Spleen (tissue), 11 donors: ENCODE data around the gene KCNC3. TPM values are rescaled to one million over a fixed set of nuclear protein-coding genes. Genes with fewer than 3 reads are reported as not detected.

Experiments used
- DNase-seq: peaks from one replicate; pipeline ENCODE4 v3.0.0-alpha.2; 2020
- H3K27ac ChIP-seq, 8 donors: fragments of 200-600 bp; sonication (generic) in 7 of 8; 1 replicate in 4 of 8; 2 replicates in 4 of 8; pipeline versions ENCODE4 v1.5.0 to v1.8.0; 2016 to 2021; ENCODE audit warnings: inconsistent platforms in 4 of 8, mild to moderate bottlenecking in 4 of 8, moderate library complexity in 1 of 8
- H3K27me3 ChIP-seq, 7 donors: fragments of 200-600 bp; sonication (generic) in 6 of 7; replicated peaks in 1 of 7; 1 replicate in 4 of 7; 2 replicates in 3 of 7; pipeline versions ENCODE4 v1.5.0 to v1.8.0; 2016 to 2021; ENCODE audit warnings: inconsistent platforms in 3 of 7, mild to moderate bottlenecking in 1 of 7
- H3K36me3 ChIP-seq, 6 donors: fragments of 200-600 bp; sonication (generic) in 5 of 6; 1 replicate in 4 of 6; 2 replicates in 2 of 6; pipeline versions ENCODE4 v1.5.0 to v1.8.0; 2016 to 2021; ENCODE audit warnings: inconsistent platforms in 2 of 6
- H3K4me1 ChIP-seq, 6 donors: fragments of 200-600 bp; sonication (generic) in 5 of 6; 1 replicate in 3 of 6; 2 replicates in 3 of 6; pipeline versions ENCODE4 v1.5.0 to v1.8.0; 2016 to 2021; ENCODE audit warnings: inconsistent platforms in 3 of 6
- H3K4me3 ChIP-seq, 8 donors: fragments of 200-600 bp; sonication (generic) in 7 of 8; 1 replicate in 4 of 8; 2 replicates in 4 of 8; pipeline versions ENCODE4 v1.5.0 to v1.8.0; 2016 to 2021; ENCODE audit warnings: inconsistent platforms in 4 of 8, mild to moderate bottlenecking in 4 of 8, moderate library complexity in 2 of 8
- H3K9me3 ChIP-seq, 8 donors: fragments of 200-600 bp; sonication (generic) in 7 of 8; 1 replicate in 4 of 8; 2 replicates in 4 of 8; pipeline versions ENCODE4 v1.5.0 to v1.8.0; 2016 to 2021; ENCODE audit warnings: inconsistent platforms in 4 of 8
- CTCF ChIP-seq, 11 experiments: fragments of 200-600 bp in 7 of 11; fragments of 450-650 bp in 4 of 11; sonication (generic) in 4 of 11; IDR thresholded peaks in 8 of 11; conservative IDR thresholded peaks in 3 of 11; 1 replicate in 7 of 11; 2 replicates in 4 of 11; pipeline versions ENCODE4 v1.4.0 to v1.8.0; 2016 to 2021; ENCODE audit warnings: antibody characterized with exemption in 11 of 11, inconsistent platforms in 4 of 11, mild to moderate bottlenecking in 1 of 11
- POLR2A ChIP-seq, 3 donors: fragments of 450-650 bp; IDR thresholded peaks; one replicate each; pipeline ENCODE4 v1.5.1; 2017; ENCODE audit warnings: antibody characterized with exemption in 3 of 3, mild to moderate bottlenecking in 1 of 3
- POLR2AphosphoS5 ChIP-seq, 3 donors: sonication (generic); formaldehyde crosslinking; IDR thresholded peaks; one replicate each; pipeline ENCODE4 v1.5.1; 2017; ENCODE audit warnings: antibody characterized with exemption in 3 of 3
- WGBS, 5 donors: extraction: QIAGEN DNeasy Blood & Tissue Kit in 3 of 5; methylation state at CpG; one replicate each; pipeline versions ENCODE4 v1.1.5 to v1.1.7; 2013 to 2018; 5-methylcytosine and 5-hydroxymethylcytosine counted together
- intact Hi-C: fragments of 100-400 bp; cut with DNase I; formaldehyde crosslinking; loops from one replicate; pipeline ENCODE4 v1.15.0; 2023; ENCODE audit warnings: low total_unique reads
- polyA plus RNA-seq, 3 donors: library from polyadenylated mRNA; stranded (reverse); fragments of 200-250 nt; gene quantifications; one replicate each; pipeline ENCODE4 v1.2.1, GENCODE V29; 2013
- total RNA-seq, 7 donors: library from RNA; depleted of rRNA in 3 of 7; stranded (reverse); fragments of >200 nt in 3 of 7; fragmentation: NEBNext Ultra II Directional in 4 of 7; extraction: Animal tissue kit (Norgen Biotek cat#: 25700) in 4 of 7; gene quantifications; one replicate each; pipeline versions ENCODE4 v1.1.0 to v1.2.1, GENCODE V29; 2016 to 2021
- donor health status: healthy with polysubstance abuse.
- donor health status: DM: no; HTN: no; CAD: no; lungs with moderate emphysema.
- donor health status: DM: no; HTN: no; CAD: no.
- donor health status: Bipolar disorder and iron deficiency.
- donor health status: healthy.
- donor health status: DM: no; HTN: no; CAD: no.
- donor health status: DM: yes; HTN: yes; CAD: no.

Gene KCNC3
- total and polyA plus RNA-seq, 10 donors: 0.72 to 20.8 (median 5.2) TPM

GRCh38 chr19:50315773-50316448 lies 13.3 kb downstream of the KCNC3 start:
- H3K4me1 ChIP-seq: peaks cover 0 to 32% (median 4%) of the 10 kb centered on the region in 6 donors
- H3K9me3 ChIP-seq: no peaks in the 10 kb centered on the region
- H3K36me3 ChIP-seq: no peaks in the 10 kb centered on the region
- DNase-seq: no peak
- TF ChIP-seq POLR2A (IDR thresholded peaks at IDR 0.05): no peak
- no peak for TF ChIP-seq CTCF (IDR thresholded peaks at IDR 0.05 in 8 of 11, conservative IDR thresholded peaks at IDR 0.05 in 3 of 11)
- no peak for TF ChIP-seq POLR2AphosphoS5 (IDR thresholded peaks at IDR 0.05)
- WGBS, 5 donors: 1 to 3% (median 2%) methylated on average over 17 to 18 of the region's 18 CpGs
- H3K27ac ChIP-seq: no peak overlapping the region
- intact Hi-C loops: no loop called here
- peaks cover 0 to 86% (median 50%) of the 10 kb centered on the region in 7 donors for H3K27me3 ChIP-seq
- peak overlapping the region in 1 of 8 donors; percentile 31 for H3K4me3 ChIP-seq

GRCh38 chr19:50314724-50315708 lies 14.2 kb downstream of the KCNC3 start:
- H3K4me1 ChIP-seq: peaks cover 0 to 32% (median 4%) of the 10 kb centered on the region in 6 donors
- WGBS, 5 donors: 2 to 6% (median 4%) methylated on average over 35 to 40 of the region's 40 CpGs
- no peak overlapping the region for H3K4me3 ChIP-seq
- no peaks in the 10 kb centered on the region for H3K36me3 ChIP-seq
- DNase-seq: no peak
- intact Hi-C loops: no loop called here
- TF ChIP-seq POLR2A (IDR thresholded peaks at IDR 0.05) (no peak), CTCF (IDR thresholded peaks at IDR 0.05 in 8 of 11, conservative IDR thresholded peaks at IDR 0.05 in 3 of 11) (no peak), POLR2AphosphoS5 (IDR thresholded peaks at IDR 0.05) (no peak)
- no peaks in the 10 kb centered on the region for H3K9me3 ChIP-seq
- H3K27me3 ChIP-seq: peaks cover 0 to 87% (median 52%) of the 10 kb centered on the region in 7 donors
- no peak overlapping the region for H3K27ac ChIP-seq

GRCh38 chr19:50313812-50314536 lies 15.2 kb downstream of the KCNC3 start:
- intact Hi-C loops: no loop called here
- no peak for DNase-seq
- no peak overlapping the region for H3K27ac ChIP-seq
- 4 to 11% (median 7%) methylated on average over 12 to 20 of the region's 20 CpGs for WGBS, 5 donors
- TF ChIP-seq POLR2A (IDR thresholded peaks at IDR 0.05) (no peak), POLR2AphosphoS5 (IDR thresholded peaks at IDR 0.05) (no peak), CTCF (IDR thresholded peaks at IDR 0.05 in 8 of 11, conservative IDR thresholded peaks at IDR 0.05 in 3 of 11) (no peak)
- no peak overlapping the region for H3K4me3 ChIP-seq
- peaks cover 0 to 88% (median 52%) of the 10 kb centered on the region in 7 donors for H3K27me3 ChIP-seq
- H3K4me1 ChIP-seq: peaks cover 0 to 32% (median 4%) of the 10 kb centered on the region in 6 donors
- no peaks in the 10 kb centered on the region for H3K36me3 ChIP-seq
- no peaks in the 10 kb centered on the region for H3K9me3 ChIP-seq
